H9 (cell line): ENCODE results near the gene IRF2BP1. TPM values are rescaled to one million over a fixed set of nuclear protein-coding genes. Genes with fewer than 3 reads are reported as not detected.

Experiments used
- DNase-seq: peaks from one replicate; pipeline ENCODE4 v3.0.0-alpha.2; 2017
- H2AFZ ChIP-seq: one replicate; pipeline ENCODE4 v1.6.1; 2013; ENCODE audit warnings: mild to moderate bottlenecking, low read length, control low read depth, moderate library complexity
- H2AK5ac ChIP-seq: 2 replicates; pipeline ENCODE4 v1.6.1; 2013; ENCODE audit warnings: low read length, control low read depth, mixed read lengths; ENCODE audit not compliant: insufficient read length
- H2BK120ac ChIP-seq: one replicate; pipeline ENCODE4 v1.6.1; 2013; ENCODE audit warnings: low read depth, mild to moderate bottlenecking, low read length, control low read depth, inconsistent platforms; ENCODE audit not compliant: poor library complexity, severe bottlenecking
- H2BK12ac ChIP-seq: 2 replicates; pipeline ENCODE4 v1.6.1; 2013; ENCODE audit warnings: low read length, control low read depth, mixed read lengths, low read depth; ENCODE audit not compliant: insufficient read length
- H2BK15ac ChIP-seq: 2 replicates; pipeline ENCODE4 v1.6.1; 2013; ENCODE audit warnings: low read depth, low read length, control low read depth
- H2BK20ac ChIP-seq: one replicate; pipeline ENCODE4 v1.6.1; 2013; ENCODE audit warnings: low read depth, mild to moderate bottlenecking, low read length, control low read depth, inconsistent platforms; ENCODE audit not compliant: poor library complexity, severe bottlenecking
- H2BK5ac ChIP-seq: 2 replicates; pipeline ENCODE4 v1.6.1; 2013; ENCODE audit warnings: low read length, control low read depth, mixed read lengths; ENCODE audit not compliant: insufficient read length
- H3K14ac ChIP-seq: 2 replicates; pipeline ENCODE4 v1.6.1; 2013; ENCODE audit warnings: low read length, control low read depth; ENCODE audit not compliant: insufficient read depth
- H3K18ac ChIP-seq: 2 replicates; pipeline ENCODE4 v1.6.1; 2013; ENCODE audit warnings: low read depth, mild to moderate bottlenecking, mixed read lengths, low read length, control low read depth; ENCODE audit not compliant: insufficient read length
- H3K23ac ChIP-seq: 2 replicates; pipeline ENCODE4 v1.6.1; 2013; ENCODE audit warnings: low read length, control low read depth, mixed read lengths, low read depth; ENCODE audit not compliant: insufficient read length
- H3K23me2 ChIP-seq: 2 replicates; pipeline ENCODE4 v1.6.1; 2013; ENCODE audit warnings: low read depth, mild to moderate bottlenecking, mixed read lengths, low read length, control low read depth; ENCODE audit not compliant: insufficient read length, poor library complexity, severe bottlenecking
- H3K27ac ChIP-seq: 2 replicates; pipeline ENCODE4 v1.5.1; 2013; ENCODE audit warnings: low read length, control low read depth, mixed read lengths, low read depth; ENCODE audit not compliant: insufficient read length
- H3K27me3 ChIP-seq: 2 replicates; pipeline ENCODE4 v1.6.1; 2013; ENCODE audit warnings: low read length, control low read depth, inconsistent platforms; ENCODE audit not compliant: insufficient read depth
- H3K4ac ChIP-seq: 2 replicates; pipeline ENCODE4 v1.6.1; 2013; ENCODE audit warnings: low read depth, mild to moderate bottlenecking, control low read depth, inconsistent platforms, low read length, moderate library complexity
- H3K4me1 ChIP-seq: 2 replicates; pipeline ENCODE4 v1.6.1; 2013; ENCODE audit warnings: low read length, control low read depth, inconsistent platforms; ENCODE audit not compliant: insufficient read depth
- H3K4me2 ChIP-seq: 2 replicates; pipeline ENCODE4 v1.6.1; 2013; ENCODE audit warnings: low read length, control low read depth, mixed read lengths; ENCODE audit not compliant: insufficient read length, insufficient read depth
- H3K56ac ChIP-seq: 2 replicates; pipeline ENCODE4 v1.6.1; 2013; ENCODE audit warnings: low read depth, mild to moderate bottlenecking, mixed read lengths, low read length, control low read depth; ENCODE audit not compliant: insufficient read length
- H3K79me1 ChIP-seq: 2 replicates; pipeline ENCODE4 v1.6.1; 2013; ENCODE audit warnings: low read depth, mild to moderate bottlenecking, moderate library complexity, low read length, control low read depth, inconsistent platforms; ENCODE audit not compliant: insufficient read depth, poor library complexity, severe bottlenecking
- H3K79me2 ChIP-seq: 2 replicates; pipeline ENCODE4 v1.6.1; 2013; ENCODE audit warnings: low read length, control low read depth, inconsistent platforms; ENCODE audit not compliant: insufficient read depth
- H3K9ac ChIP-seq: 2 replicates; pipeline ENCODE4 v1.6.1; 2013; ENCODE audit warnings: low read length, control low read depth, mixed read lengths; ENCODE audit not compliant: insufficient read length; ENCODE audit errors: extremely low read depth
- H3K9me3 ChIP-seq: one replicate; pipeline ENCODE4 v1.6.1; 2013; ENCODE audit warnings: low read depth, low read length, inconsistent platforms; ENCODE audit not compliant: control insufficient read depth
- H3T11ph ChIP-seq: one replicate; pipeline ENCODE4 v1.6.1; 2013; ENCODE audit warnings: mild to moderate bottlenecking, low read length, control low read depth, inconsistent platforms
- H4K20me1 ChIP-seq: one replicate; pipeline ENCODE4 v1.6.1; 2013; ENCODE audit not compliant: control insufficient read depth, insufficient read length, insufficient read depth
- H4K5ac ChIP-seq: 2 replicates; pipeline ENCODE4 v1.6.1; 2013; ENCODE audit warnings: low read depth, mild to moderate bottlenecking, mixed read lengths, low read length, control low read depth; ENCODE audit not compliant: insufficient read length
- H4K8ac ChIP-seq: replicated peaks from 2 replicates; pipeline ENCODE4 v1.6.1; 2013; ENCODE audit warnings: low read length, control low read depth, mixed read lengths, low read depth; ENCODE audit not compliant: insufficient read length
- H4K91ac ChIP-seq: 2 replicates; pipeline ENCODE4 v1.6.1; 2013; ENCODE audit warnings: low read depth, mild to moderate bottlenecking, moderate library complexity, mixed read lengths, low read length, control low read depth; ENCODE audit not compliant: insufficient read length
- H3K27ac Mint-ChIP-seq, 3 experiments: 2 replicates in 2 of 3; 3 replicates in 1 of 3; pipeline ENCODE4 v1.8.0; 2020 to 2021; ENCODE audit warnings: mixed read lengths in 3 of 3, mild to moderate bottlenecking in 1 of 3, moderate library complexity in 1 of 3
- H3K27me3 Mint-ChIP-seq: 2 replicates; pipeline ENCODE4 v1.8.0; 2021; ENCODE audit warnings: low read depth, mild to moderate bottlenecking, moderate library complexity, mixed read lengths
- H3K36me3 Mint-ChIP-seq, 3 experiments: 2 replicates in 2 of 3; 3 replicates in 1 of 3; pipeline ENCODE4 v1.8.0; 2020 to 2021; ENCODE audit warnings: low read depth in 3 of 3, mixed read lengths in 3 of 3; ENCODE audit not compliant: insufficient read depth in 1 of 3
- H3K4me1 Mint-ChIP-seq, 2 experiments: 2 replicates each; pipeline ENCODE4 v1.8.0; 2020; ENCODE audit warnings: mixed read lengths in 2 of 2
- H3K4me3 Mint-ChIP-seq, 2 experiments: 2 replicates in 1 of 2; 3 replicates in 1 of 2; pipeline ENCODE4 v1.8.0; 2020 to 2021; ENCODE audit warnings: mild to moderate bottlenecking in 2 of 2, mixed read lengths in 2 of 2, moderate library complexity in 1 of 2
- H3K9me3 Mint-ChIP-seq, 2 experiments: 2 replicates in 1 of 2; 3 replicates in 1 of 2; pipeline ENCODE4 v1.8.0; 2020; ENCODE audit warnings: mild to moderate bottlenecking in 2 of 2, mixed read lengths in 2 of 2, moderate library complexity in 1 of 2
- CTCF ChIP-seq: fragments of 200-600 bp; sonication (generic); conservative IDR thresholded peaks from 3 replicates; pipeline ENCODE4 v1.8.0; 2021; ENCODE audit warnings: antibody characterized with exemption, mild to moderate bottlenecking
- WGBS: extraction: QIAGEN DNeasy Blood & Tissue Kit; methylation state at CpG from one replicate; pipeline ENCODE4 v1.1.7; 2013; ENCODE audit warnings: missing lambda C conversion rate, low lambda C conversion rate, mixed read lengths; ENCODE audit not compliant: insufficient read length; ENCODE audit errors: extremely low coverage; 5-methylcytosine and 5-hydroxymethylcytosine counted together
- total RNA-seq: library from RNA; stranded (reverse); gene quantifications from 2 replicates; pipeline ENCODE4 v1.2.1, GENCODE V29; 2021

Gene IRF2BP1
- total RNA-seq, 1 experiment from 2014 or later, result 28.2 TPM

DNA sequence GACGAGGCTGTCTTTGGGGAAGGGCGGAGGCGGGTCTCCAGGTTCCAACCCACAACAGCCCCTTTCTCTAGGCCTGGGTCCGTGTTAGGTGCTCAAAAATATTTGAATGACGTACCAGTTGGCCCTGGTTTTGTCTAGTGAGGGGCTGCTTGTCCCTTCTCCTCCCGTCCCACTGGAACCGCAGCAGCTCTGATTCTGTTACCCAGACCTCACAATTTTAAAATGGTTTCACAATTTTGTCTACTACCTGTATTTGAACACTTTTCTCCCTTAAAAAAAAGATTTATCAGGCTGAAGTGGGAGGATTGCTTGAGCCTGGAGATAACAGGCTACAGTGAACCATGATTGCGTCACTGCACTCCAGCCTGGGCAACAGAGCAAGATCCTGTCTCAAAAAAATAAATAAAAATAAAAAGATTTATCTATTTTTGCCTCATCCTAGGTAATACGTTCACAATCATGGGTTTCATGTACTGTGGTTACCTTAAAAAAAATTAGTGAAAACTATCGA is 1.3 kb upstream of the IRF2BP1 start:
- no peak overlapping the region for H4K5ac ChIP-seq
- peak overlapping the region; percentile 87 to 94 for H3K4me3 Mint-ChIP-seq
- H2BK20ac ChIP-seq, result no peak overlapping the region
- WGBS, result no CpG with 5 or more reads among the region's 10 CpGs
- no peaks in the 10 kb centered on the region for H3K4me1 ChIP-seq
- no peak overlapping the region for H3K4ac ChIP-seq
- H4K91ac ChIP-seq, result no peak overlapping the region
- TF ChIP-seq CTCF, result no peak
- peak overlapping the region; percentile 83 for H3K18ac ChIP-seq
- no peak for DNase-seq
- H3K27ac ChIP-seq, result no peak overlapping the region
- H3K4me2 ChIP-seq, result peak overlapping the region; percentile 76
- peak overlapping the region; percentile 77 for H3K9ac ChIP-seq
- no peak overlapping the region for H2BK5ac ChIP-seq
- H3K14ac ChIP-seq, result peak overlapping the region; percentile 82; the same call in 1 of the 2 replicates
- H3K27me3 ChIP-seq, result no peaks in the 10 kb centered on the region
- no peak overlapping the region for H2BK120ac ChIP-seq
- no peak overlapping the region for H2BK15ac ChIP-seq
- no peak overlapping the region for H2BK12ac ChIP-seq
- H3K23ac ChIP-seq, result no peak overlapping the region
- H3T11ph ChIP-seq, result no peak overlapping the region
- no peaks in the 10 kb centered on the region for H4K20me1 ChIP-seq
- peaks cover 16% of the 10 kb centered on the region for H3K23me2 ChIP-seq
- H3K79me1 ChIP-seq, result no peaks in the 10 kb centered on the region
- H3K27ac Mint-ChIP-seq, result peak overlapping the region; percentile 98 to 99 (median 98)
- H3K27me3 Mint-ChIP-seq, result peaks cover 2% of the 10 kb centered on the region; the same call in 1 of the 2 replicates
- peaks cover 12 to 23% of the 10 kb centered on the region in 2 experiments; a peak in 3 of 4 replicates for H3K4me1 Mint-ChIP-seq
- H3K9me3 Mint-ChIP-seq, result no peaks in the 10 kb centered on the region
- no peak overlapping the region for H2AK5ac ChIP-seq
- H2AFZ ChIP-seq, result no peak overlapping the region
- H3K36me3 Mint-ChIP-seq, result peaks cover 4 to 7% (median 5%) of the 10 kb centered on the region in 3 experiments; a peak in 4 of 7 replicates
- H4K8ac ChIP-seq, result no peak overlapping the region
- H3K79me2 ChIP-seq, result no peaks in the 10 kb centered on the region
- no peak overlapping the region for H3K56ac ChIP-seq
- H3K9me3 ChIP-seq, result no peaks in the 10 kb centered on the region
